ENCODE measurements around the gene STPG3. TPM values are rescaled to one million over a fixed set of nuclear protein-coding genes. Genes with fewer than 3 reads are reported as not detected.

Gene STPG3
- total and polyA plus RNA-seq, 2 of the 13 experiments (the other 11 are each of a cell fraction or from before 2014, with no cell fraction given): not detected

DNA sequence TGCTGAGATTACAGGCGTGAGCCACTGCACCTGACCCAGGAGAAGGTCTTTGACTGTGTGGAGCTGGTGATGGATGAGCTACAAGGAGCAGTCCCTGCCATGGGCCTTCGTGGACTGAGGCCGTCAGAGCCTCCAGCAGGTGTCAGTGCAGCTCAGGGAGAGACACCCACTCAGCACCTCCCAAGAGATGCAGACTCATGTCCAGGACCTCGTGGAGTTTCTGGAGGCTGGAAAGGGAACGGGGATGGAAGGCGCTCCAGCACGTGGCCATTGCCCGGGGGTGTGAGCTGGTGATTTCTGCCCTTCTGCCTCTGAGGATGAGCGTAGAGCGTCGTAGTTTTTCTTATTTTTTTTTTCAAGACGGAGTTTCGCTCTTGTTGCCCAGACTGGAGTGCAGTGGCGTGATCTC lies 35.9 kb downstream of the STPG3 start (continued):
- TF ChIP-seq, protein P1, sequence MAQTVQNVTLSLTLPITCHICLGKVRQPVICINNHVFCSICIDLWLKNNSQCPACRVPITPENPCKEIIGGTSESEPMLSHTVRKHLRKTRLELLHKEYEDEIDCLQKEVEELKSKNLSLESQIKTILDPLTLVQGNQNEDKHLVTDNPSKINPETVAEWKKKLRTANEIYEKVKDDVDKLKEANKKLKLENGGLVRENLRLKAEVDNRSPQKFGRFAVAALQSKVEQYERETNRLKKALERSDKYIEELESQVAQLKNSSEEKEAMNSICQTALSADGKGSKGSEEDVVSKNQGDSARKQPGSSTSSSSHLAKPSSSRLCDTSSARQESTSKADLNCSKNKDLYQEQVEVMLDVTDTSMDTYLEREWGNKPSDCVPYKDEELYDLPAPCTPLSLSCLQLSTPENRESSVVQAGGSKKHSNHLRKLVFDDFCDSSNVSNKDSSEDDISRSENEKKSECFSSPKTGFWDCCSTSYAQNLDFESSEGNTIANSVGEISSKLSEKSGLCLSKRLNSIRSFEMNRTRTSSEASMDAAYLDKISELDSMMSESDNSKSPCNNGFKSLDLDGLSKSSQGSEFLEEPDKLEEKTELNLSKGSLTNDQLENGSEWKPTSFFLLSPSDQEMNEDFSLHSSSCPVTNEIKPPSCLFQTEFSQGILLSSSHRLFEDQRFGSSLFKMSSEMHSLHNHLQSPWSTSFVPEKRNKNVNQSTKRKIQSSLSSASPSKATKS (CRISPR knock-in tag; IDR thresholded peaks at IDR 0.05): no peak
- TF ChIP-seq SATB2 (CRISPR knock-in tag; IDR thresholded peaks at IDR 0.05): no peak
- peak; percentile 36; the same call in 1 of the 2 replicates for TF ChIP-seq ETV5 (CRISPR knock-in tag; IDR thresholded peaks at IDR 0.05; ENCODE audit: borderline replicate concordance)
- no peak for TF ChIP-seq NR2C2 (CRISPR knock-in tag; IDR thresholded peaks at IDR 0.05; ENCODE audit: borderline replicate concordance)
- no peak for TF ChIP-seq KLF12 (CRISPR knock-in tag; IDR thresholded peaks at IDR 0.05; ENCODE audit: borderline replicate concordance)
- TF ChIP-seq, protein P2, sequence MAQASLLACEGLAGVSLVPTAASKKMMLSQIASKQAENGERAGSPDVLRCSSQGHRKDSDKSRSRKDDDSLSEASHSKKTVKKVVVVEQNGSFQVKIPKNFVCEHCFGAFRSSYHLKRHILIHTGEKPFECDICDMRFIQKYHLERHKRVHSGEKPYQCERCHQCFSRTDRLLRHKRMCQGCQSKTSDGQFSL (CRISPR knock-in tag; IDR thresholded peaks at IDR 0.05): no peak
- no peak for TF ChIP-seq ZNF430 (CRISPR knock-in tag; IDR thresholded peaks at IDR 0.05)
- TF ChIP-seq, protein P3, sequence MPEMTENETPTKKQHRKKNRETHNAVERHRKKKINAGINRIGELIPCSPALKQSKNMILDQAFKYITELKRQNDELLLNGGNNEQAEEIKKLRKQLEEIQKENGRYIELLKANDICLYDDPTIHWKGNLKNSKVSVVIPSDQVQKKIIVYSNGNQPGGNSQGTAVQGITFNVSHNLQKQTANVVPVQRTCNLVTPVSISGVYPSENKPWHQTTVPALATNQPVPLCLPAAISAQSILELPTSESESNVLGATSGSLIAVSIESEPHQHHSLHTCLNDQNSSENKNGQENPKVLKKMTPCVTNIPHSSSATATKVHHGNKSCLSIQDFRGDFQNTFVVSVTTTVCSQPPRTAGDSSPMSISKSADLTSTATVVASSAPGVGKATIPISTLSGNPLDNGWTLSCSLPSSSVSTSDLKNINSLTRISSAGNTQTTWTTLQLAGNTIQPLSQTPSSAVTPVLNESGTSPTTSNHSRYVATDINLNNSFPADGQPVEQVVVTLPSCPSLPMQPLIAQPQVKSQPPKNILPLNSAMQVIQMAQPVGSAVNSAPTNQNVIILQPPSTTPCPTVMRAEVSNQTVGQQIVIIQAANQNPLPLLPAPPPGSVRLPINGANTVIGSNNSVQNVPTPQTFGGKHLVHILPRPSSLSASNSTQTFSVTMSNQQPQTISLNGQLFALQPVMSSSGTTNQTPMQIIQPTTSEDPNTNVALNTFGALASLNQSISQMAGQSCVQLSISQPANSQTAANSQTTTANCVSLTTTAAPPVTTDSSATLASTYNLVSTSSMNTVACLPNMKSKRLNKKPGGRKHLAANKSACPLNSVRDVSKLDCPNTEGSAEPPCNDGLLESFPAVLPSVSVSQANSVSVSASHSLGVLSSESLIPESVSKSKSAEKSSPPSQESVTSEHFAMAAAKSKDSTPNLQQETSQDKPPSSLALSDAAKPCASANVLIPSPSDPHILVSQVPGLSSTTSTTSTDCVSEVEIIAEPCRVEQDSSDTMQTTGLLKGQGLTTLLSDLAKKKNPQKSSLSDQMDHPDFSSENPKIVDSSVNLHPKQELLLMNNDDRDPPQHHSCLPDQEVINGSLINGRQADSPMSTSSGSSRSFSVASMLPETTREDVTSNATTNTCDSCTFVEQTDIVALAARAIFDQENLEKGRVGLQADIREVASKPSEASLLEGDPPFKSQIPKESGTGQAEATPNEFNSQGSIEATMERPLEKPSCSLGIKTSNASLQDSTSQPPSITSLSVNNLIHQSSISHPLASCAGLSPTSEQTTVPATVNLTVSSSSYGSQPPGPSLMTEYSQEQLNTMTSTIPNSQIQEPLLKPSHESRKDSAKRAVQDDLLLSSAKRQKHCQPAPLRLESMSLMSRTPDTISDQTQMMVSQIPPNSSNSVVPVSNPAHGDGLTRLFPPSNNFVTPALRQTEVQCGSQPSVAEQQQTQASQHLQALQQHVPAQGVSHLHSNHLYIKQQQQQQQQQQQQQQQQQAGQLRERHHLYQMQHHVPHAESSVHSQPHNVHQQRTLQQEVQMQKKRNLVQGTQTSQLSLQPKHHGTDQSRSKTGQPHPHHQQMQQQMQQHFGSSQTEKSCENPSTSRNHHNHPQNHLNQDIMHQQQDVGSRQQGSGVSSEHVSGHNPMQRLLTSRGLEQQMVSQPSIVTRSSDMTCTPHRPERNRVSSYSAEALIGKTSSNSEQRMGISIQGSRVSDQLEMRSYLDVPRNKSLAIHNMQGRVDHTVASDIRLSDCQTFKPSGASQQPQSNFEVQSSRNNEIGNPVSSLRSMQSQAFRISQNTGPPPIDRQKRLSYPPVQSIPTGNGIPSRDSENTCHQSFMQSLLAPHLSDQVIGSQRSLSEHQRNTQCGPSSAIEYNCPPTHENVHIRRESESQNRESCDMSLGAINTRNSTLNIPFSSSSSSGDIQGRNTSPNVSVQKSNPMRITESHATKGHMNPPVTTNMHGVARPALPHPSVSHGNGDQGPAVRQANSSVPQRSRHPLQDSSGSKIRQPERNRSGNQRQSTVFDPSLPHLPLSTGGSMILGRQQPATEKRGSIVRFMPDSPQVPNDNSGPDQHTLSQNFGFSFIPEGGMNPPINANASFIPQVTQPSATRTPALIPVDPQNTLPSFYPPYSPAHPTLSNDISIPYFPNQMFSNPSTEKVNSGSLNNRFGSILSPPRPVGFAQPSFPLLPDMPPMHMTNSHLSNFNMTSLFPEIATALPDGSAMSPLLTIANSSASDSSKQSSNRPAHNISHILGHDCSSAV (CRISPR knock-in tag; IDR thresholded peaks at IDR 0.05; ENCODE audit: borderline replicate concordance): no peak
- TF ChIP-seq MXI1 (IDR thresholded peaks at IDR 0.05; ENCODE audit: borderline replicate concordance, low read depth, low read length): no peak
- no peak for TF ChIP-seq PAX8 (CRISPR knock-in tag; IDR thresholded peaks at IDR 0.05; ENCODE audit: borderline replicate concordance)
- TF ChIP-seq, protein P4, sequence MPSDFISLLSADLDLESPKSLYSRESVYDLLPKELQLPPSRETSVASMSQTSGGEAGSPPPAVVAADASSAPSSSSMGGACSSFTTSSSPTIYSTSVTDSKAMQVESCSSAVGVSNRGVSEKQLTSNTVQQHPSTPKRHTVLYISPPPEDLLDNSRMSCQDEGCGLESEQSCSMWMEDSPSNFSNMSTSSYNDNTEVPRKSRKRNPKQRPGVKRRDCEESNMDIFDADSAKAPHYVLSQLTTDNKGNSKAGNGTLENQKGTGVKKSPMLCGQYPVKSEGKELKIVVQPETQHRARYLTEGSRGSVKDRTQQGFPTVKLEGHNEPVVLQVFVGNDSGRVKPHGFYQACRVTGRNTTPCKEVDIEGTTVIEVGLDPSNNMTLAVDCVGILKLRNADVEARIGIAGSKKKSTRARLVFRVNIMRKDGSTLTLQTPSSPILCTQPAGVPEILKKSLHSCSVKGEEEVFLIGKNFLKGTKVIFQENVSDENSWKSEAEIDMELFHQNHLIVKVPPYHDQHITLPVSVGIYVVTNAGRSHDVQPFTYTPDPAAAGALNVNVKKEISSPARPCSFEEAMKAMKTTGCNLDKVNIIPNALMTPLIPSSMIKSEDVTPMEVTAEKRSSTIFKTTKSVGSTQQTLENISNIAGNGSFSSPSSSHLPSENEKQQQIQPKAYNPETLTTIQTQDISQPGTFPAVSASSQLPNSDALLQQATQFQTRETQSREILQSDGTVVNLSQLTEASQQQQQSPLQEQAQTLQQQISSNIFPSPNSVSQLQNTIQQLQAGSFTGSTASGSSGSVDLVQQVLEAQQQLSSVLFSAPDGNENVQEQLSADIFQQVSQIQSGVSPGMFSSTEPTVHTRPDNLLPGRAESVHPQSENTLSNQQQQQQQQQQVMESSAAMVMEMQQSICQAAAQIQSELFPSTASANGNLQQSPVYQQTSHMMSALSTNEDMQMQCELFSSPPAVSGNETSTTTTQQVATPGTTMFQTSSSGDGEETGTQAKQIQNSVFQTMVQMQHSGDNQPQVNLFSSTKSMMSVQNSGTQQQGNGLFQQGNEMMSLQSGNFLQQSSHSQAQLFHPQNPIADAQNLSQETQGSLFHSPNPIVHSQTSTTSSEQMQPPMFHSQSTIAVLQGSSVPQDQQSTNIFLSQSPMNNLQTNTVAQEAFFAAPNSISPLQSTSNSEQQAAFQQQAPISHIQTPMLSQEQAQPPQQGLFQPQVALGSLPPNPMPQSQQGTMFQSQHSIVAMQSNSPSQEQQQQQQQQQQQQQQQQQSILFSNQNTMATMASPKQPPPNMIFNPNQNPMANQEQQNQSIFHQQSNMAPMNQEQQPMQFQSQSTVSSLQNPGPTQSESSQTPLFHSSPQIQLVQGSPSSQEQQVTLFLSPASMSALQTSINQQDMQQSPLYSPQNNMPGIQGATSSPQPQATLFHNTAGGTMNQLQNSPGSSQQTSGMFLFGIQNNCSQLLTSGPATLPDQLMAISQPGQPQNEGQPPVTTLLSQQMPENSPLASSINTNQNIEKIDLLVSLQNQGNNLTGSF (CRISPR knock-in tag; IDR thresholded peaks at IDR 0.05): no peak
- no peak for TF ChIP-seq SOX5 (CRISPR knock-in tag; IDR thresholded peaks at IDR 0.05; ENCODE audit: borderline replicate concordance)

Measured in HepG2 (cell line).